Endothelial cell of umbilical vein (primary cell): ENCODE data around the gene SPRR3. TPM values are rescaled to one million over a fixed set of nuclear protein-coding genes. Genes with fewer than 3 reads are reported as not detected.

Source experiments
- BruUV-seq: library from RNA; stranded (reverse); fragments of 400-500 nt; replicated peaks from 2 replicates; lab custom pipeline; 2021; lab: Mats Ljungman, UMichigan
- CTCF ChIA-PET: fragments of 300-600, 350-600 bp; sonication (Branson Sonifier 250); formaldehyde crosslinking; loops from one replicate; lab custom pipeline; 2021; ENCODE audit warnings: antibody characterized with exemption, inconsistent platforms; lab: Charles Lee
- POLR2A ChIA-PET: fragments of 300-600, 350-600 bp; sonication (Branson Sonifier 250); formaldehyde crosslinking; loops from one replicate; lab custom pipeline; 2021; ENCODE audit warnings: antibody characterized with exemption, inconsistent platforms; lab: Charles Lee
- DNase-seq: peaks from one replicate; pipeline ENCODE4 v3.0.0-alpha.2; 2011; ENCODE audit warnings: low read depth, low spot score
- FAIRE-seq: peaks from 2 replicates; lab custom pipeline; 2011; peaks lifted over from hg19 to GRCh38; lab: Jason Lieb, UNC
- H2AFZ ChIP-seq: 2 replicates; pipeline ENCODE4 v1.6.0; 2012; ENCODE audit warnings: low read depth, low read length, control low read depth, inconsistent platforms
- H3K27ac ChIP-seq: 2 replicates; pipeline ENCODE4 v1.5.1; 2011; ENCODE audit warnings: low read depth, mild to moderate bottlenecking, control low read depth, low read length, moderate library complexity; ENCODE audit not compliant: insufficient read depth
- H3K27me3 ChIP-seq, 2 experiments: 2 replicates each; pipeline versions ENCODE4 v1.6.0 to v1.6.1; 2011; ENCODE audit warnings: low read length in 2 of 2, mixed read lengths in 1 of 2; ENCODE audit not compliant: control insufficient read depth in 2 of 2, insufficient read depth in 2 of 2
- H3K36me3 ChIP-seq, 2 experiments: 2 replicates in 1 of 2; 3 replicates in 1 of 2; pipeline ENCODE4 v1.5.1; 2011; ENCODE audit warnings: low read length in 2 of 2, mild to moderate bottlenecking in 1 of 2, moderate library complexity in 1 of 2; ENCODE audit not compliant: control insufficient read depth in 2 of 2, insufficient read depth in 2 of 2; ENCODE audit errors: extremely low read depth in 1 of 2
- H3K4me1 ChIP-seq: 3 replicates; pipeline ENCODE4 v1.5.1; 2011; ENCODE audit warnings: mild to moderate bottlenecking, low read length; ENCODE audit not compliant: control insufficient read depth, insufficient read depth; ENCODE audit errors: extremely low read depth
- H3K4me2 ChIP-seq: 2 replicates; pipeline ENCODE4 v1.6.1; 2011; ENCODE audit warnings: low read length, control low read depth, mixed read lengths; ENCODE audit not compliant: insufficient read depth
- H3K4me3 ChIP-seq, 3 experiments: fragments of 200-600 bp in 1 of 3; sonication (generic), shearing (Covaris generic) in 1 of 3; replicated peaks in 1 of 3; 2 replicates each; pipeline ENCODE4 v1.5.1; 2011 to 2016; ENCODE audit warnings: control low read depth in 3 of 3, low read length in 3 of 3, mild to moderate bottlenecking in 2 of 3, inconsistent platforms in 1 of 3, low read depth in 1 of 3, moderate library complexity in 1 of 3; ENCODE audit not compliant: insufficient read depth in 1 of 3
- H3K79me2 ChIP-seq: 2 replicates; pipeline ENCODE4 v1.6.0; 2012; ENCODE audit warnings: low read length, inconsistent platforms; ENCODE audit not compliant: control insufficient read depth, insufficient read depth
- H3K9ac ChIP-seq: replicated peaks from 2 replicates; pipeline ENCODE3; 2011; ENCODE audit warnings: low read length, control low read depth; ENCODE audit not compliant: insufficient read depth; ENCODE audit errors: extremely low read depth
- H3K9me1 ChIP-seq: replicated peaks from 3 replicates; pipeline ENCODE4 v1.6.0; 2011; ENCODE audit warnings: mild to moderate bottlenecking, low read length; ENCODE audit not compliant: control insufficient read depth, insufficient read depth; ENCODE audit errors: extremely low read depth
- H3K9me3 ChIP-seq: replicated peaks from 2 replicates; pipeline ENCODE4 v1.5.1; 2012; ENCODE audit warnings: low read length, inconsistent platforms; ENCODE audit not compliant: control insufficient read depth, insufficient read depth
- H4K20me1 ChIP-seq: replicated peaks from 2 replicates; pipeline ENCODE3; 2011; ENCODE audit warnings: mild to moderate bottlenecking, low read length; ENCODE audit not compliant: control insufficient read depth, insufficient read depth; ENCODE audit errors: extremely low read depth
- CTCF ChIP-seq, 2 donors: IDR thresholded peaks; 1 replicate in 1 of 2; 2 replicates in 1 of 2; pipeline ENCODE4 v1.5.1; 2011; ENCODE audit warnings: low read length in 2 of 2, mild to moderate bottlenecking in 2 of 2, moderate library complexity in 2 of 2, control low read depth in 1 of 2, inconsistent platforms in 1 of 2, low read depth in 1 of 2; ENCODE audit not compliant: insufficient read depth in 1 of 2; ENCODE audit errors: extremely low read depth in 1 of 2
- EZH2 ChIP-seq: IDR thresholded peaks from 2 replicates; pipeline ENCODE4 v1.6.1; 2012; ENCODE audit warnings: borderline replicate concordance, low read depth, mild to moderate bottlenecking, moderate library complexity, low read length, inconsistent platforms; ENCODE audit not compliant: severe bottlenecking
- FOS ChIP-seq: IDR thresholded peaks from 2 replicates; pipeline ENCODE4 v1.6.1; 2011; ENCODE audit warnings: mild to moderate bottlenecking, low read length, moderate library complexity, borderline replicate concordance; ENCODE audit not compliant: insufficient read depth
- GATA2 ChIP-seq: IDR thresholded peaks from 2 replicates; pipeline ENCODE4 v1.7.0; 2011; ENCODE audit warnings: low read depth, mild to moderate bottlenecking, moderate library complexity, mixed read lengths, low read length; ENCODE audit not compliant: insufficient read length, insufficient read depth
- JUN ChIP-seq: IDR thresholded peaks from 2 replicates; pipeline ENCODE4 v1.6.1; 2011; ENCODE audit warnings: borderline replicate concordance, low read depth; ENCODE audit not compliant: insufficient read length, insufficient read depth
- MAX ChIP-seq: IDR thresholded peaks from 2 replicates; pipeline ENCODE4 v1.6.1; 2011; ENCODE audit not compliant: insufficient read depth, insufficient read length
- MYC ChIP-seq: IDR thresholded peaks from one replicate; pipeline ENCODE4 v1.6.1; 2011; ENCODE audit warnings: mild to moderate bottlenecking, low read depth, low read length
- POLR2A ChIP-seq: IDR thresholded peaks from 2 replicates; pipeline ENCODE4 v1.6.1; 2012; ENCODE audit warnings: low read depth, mild to moderate bottlenecking, control low read depth, low read length
- POLR2AphosphoS5 ChIP-seq: IDR thresholded peaks from 2 replicates; pipeline ENCODE4 v1.6.1; 2012; ENCODE audit warnings: low read depth, mild to moderate bottlenecking, control low read depth, low read length, moderate library complexity; ENCODE audit not compliant: insufficient read depth
- dilution Hi-C: fragments of 300-500 bp; cut with MboI; formaldehyde crosslinking; loops from one replicate; pipeline ENCODE4 v1.15.0; 2019; ENCODE audit warnings: low sequenced_read_pairs; ENCODE audit not compliant: extremely low pct_ligation_motif_present
- intact Hi-C: fragments of 100-400 bp; cut with micrococcal nuclease; formaldehyde crosslinking; loops from one replicate; pipeline ENCODE4 v1.10.0; 2022
- polyA plus RNA-seq, 4 experiments: library from polyadenylated mRNA; depleted of rRNA in 3 of 4; stranded (reverse) in 3 of 4; unstranded in 1 of 4; fragments of >200 nt; gene quantifications; 2 replicates each; pipeline versions ENCODE4 v1.2.1 to v1.2.3, GENCODE V29; 2011 to 2012; ENCODE audit warnings: missing spikeins in 1 of 4
- total RNA-seq: library from RNA; stranded (reverse); gene quantifications from 2 replicates; pipeline ENCODE4 v1.2.3, GENCODE V29; 2021

The SPRR3 gene
- total and polyA plus RNA-seq, 2 donors (not counting 3 experiments of a cell fraction or from before 2014, with no cell fraction given) = not detected

- H3K4me2 ChIP-seq = no peak within 1 kb of the TSS
- no peaks in the 10 kb centered on the region for H3K79me2 ChIP-seq
- no peaks in the 10 kb centered on the region for H3K9me3 ChIP-seq
- no peak within 1 kb of the TSS for H3K4me3 ChIP-seq
- no peak within 1 kb of the TSS for H3K27ac ChIP-seq
- H3K9ac ChIP-seq = no peak within 1 kb of the TSS
- no peaks in the 10 kb centered on the region for H3K27me3 ChIP-seq
- ChIA-PET POLR2A (no interaction called here), CTCF (no interaction called here)
- DNase-seq (no peak), FAIRE-seq (no peak)
- no peaks in the 10 kb centered on the region for H3K36me3 ChIP-seq
- TF ChIP-seq MAX = no peak
- no peak for TF ChIP-seq JUN
- no peak for TF ChIP-seq MYC
- TF ChIP-seq EZH2 = no peak
- no peak for TF ChIP-seq POLR2AphosphoS5
- no peak for TF ChIP-seq POLR2A
- no peak for TF ChIP-seq GATA2
- no peak for TF ChIP-seq CTCF (IDR thresholded peaks at IDR 0.05; ENCODE audit: extremely low read depth in 1 of 2, insufficient read depth in 1 of 2, low read depth in 1 of 2, low read length in 2 of 2)
- TF ChIP-seq FOS = no peak
- no peak within 1 kb of the TSS for H2AFZ ChIP-seq
- no peaks in the 10 kb centered on the region for H4K20me1 ChIP-seq
- BruUV-seq = no TSS peak
- H3K4me1 ChIP-seq = no peaks in the 10 kb centered on the region
- intact Hi-C loops = no loop called here
- dilution Hi-C loops = no loop called here
- H3K9me1 ChIP-seq = no peaks in the 10 kb centered on the region
These were observed 29.3 kb downstream of the SPRR3 start, which contains the start of gene SPRR1B for GRCh38 chr1:153030895-153031294. SPRR1B (plus strand) TSS chr1:153031203; CDS start chr1:153032346, 1,143 bp downstream.
